GM19099 (cell line): ENCODE measurements around the gene NEK10.

ENCODE experiments used
- POLR2A ChIP-seq: IDR thresholded peaks from 3 replicates; pipeline ENCODE4 v1.6.1; 2011; ENCODE audit warnings: low read depth; ENCODE audit not compliant: insufficient read length; ENCODE audit errors: extremely low read depth

Gene NEK10, protein sequence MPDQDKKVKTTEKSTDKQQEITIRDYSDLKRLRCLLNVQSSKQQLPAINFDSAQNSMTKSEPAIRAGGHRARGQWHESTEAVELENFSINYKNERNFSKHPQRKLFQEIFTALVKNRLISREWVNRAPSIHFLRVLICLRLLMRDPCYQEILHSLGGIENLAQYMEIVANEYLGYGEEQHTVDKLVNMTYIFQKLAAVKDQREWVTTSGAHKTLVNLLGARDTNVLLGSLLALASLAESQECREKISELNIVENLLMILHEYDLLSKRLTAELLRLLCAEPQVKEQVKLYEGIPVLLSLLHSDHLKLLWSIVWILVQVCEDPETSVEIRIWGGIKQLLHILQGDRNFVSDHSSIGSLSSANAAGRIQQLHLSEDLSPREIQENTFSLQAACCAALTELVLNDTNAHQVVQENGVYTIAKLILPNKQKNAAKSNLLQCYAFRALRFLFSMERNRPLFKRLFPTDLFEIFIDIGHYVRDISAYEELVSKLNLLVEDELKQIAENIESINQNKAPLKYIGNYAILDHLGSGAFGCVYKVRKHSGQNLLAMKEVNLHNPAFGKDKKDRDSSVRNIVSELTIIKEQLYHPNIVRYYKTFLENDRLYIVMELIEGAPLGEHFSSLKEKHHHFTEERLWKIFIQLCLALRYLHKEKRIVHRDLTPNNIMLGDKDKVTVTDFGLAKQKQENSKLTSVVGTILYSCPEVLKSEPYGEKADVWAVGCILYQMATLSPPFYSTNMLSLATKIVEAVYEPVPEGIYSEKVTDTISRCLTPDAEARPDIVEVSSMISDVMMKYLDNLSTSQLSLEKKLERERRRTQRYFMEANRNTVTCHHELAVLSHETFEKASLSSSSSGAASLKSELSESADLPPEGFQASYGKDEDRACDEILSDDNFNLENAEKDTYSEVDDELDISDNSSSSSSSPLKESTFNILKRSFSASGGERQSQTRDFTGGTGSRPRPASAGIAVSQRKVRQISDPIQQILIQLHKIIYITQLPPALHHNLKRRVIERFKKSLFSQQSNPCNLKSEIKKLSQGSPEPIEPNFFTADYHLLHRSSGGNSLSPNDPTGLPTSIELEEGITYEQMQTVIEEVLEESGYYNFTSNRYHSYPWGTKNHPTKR

GRCh38 chr3:27368831-27369607 lies at the start of gene NEK10:
NEK10 (minus strand) TSS chr3:27369383; CDS start chr3:27352882, 16,501 bp downstream.
- no peak for TF ChIP-seq POLR2A

GRCh38 chr3:27415202-27415601 lies 46.0 kb upstream of the NEK10 start:
- TF ChIP-seq POLR2A: no peak

DNA sequence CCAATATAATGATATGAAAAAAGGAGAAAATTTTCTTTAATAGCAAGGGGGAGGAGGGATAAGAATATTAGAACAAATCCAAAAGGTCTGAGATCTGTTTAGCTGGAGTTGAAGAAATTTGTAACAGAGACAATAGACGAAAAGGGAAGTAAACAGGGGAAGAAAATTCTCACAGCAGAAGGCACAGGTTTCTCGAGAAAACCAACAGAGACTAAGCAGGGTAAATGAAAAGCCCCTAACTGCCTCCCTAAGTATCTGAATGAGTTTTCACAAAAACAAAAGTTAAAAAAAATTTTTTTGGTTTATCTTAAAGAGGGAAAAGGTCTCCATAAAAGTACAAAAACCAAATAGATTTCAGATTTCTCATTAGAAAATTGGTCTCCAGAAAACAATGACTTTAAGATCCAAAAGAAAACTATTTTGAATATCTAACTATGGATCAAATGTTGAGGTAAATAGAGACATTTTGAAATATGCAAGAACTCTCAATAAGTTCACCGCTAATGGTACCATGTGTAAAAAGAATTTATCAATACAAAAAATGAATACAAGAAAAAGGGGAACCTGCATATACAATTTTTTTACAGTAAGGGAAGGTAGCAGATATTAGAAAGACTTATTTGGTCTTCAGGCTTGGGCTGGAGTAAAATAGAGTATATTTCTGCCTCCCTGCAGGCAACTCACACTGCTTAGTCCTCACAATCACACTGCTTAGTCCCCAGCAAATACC lies 23.9 kb upstream of the NEK10 start:
- no peak for TF ChIP-seq POLR2A

- TF ChIP-seq POLR2A: no peak
Observed at GRCh38 chr3:27391796-27392195, 22.6 kb upstream of the NEK10 start.

DNA sequence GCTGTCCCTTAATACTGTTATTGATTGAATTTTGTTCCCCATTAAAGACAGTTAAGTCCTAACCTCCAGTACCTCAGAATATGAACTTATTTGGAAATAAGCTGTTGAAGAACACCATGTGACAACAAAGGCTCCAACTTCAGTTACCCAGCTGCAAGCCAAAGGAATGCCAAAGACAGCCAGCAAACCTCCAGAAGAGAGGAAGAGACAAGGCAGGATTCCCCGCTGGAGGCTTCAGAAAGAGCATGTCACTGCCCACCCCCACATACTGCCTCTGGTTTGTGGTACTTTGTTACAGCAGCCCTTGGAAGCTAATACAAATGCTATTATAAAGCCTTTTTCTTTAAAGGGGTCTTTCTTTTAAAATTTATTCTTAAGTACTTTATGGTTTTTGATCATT lies 18.4 kb upstream of the NEK10 start:
- TF ChIP-seq POLR2A: no peak

DNA sequence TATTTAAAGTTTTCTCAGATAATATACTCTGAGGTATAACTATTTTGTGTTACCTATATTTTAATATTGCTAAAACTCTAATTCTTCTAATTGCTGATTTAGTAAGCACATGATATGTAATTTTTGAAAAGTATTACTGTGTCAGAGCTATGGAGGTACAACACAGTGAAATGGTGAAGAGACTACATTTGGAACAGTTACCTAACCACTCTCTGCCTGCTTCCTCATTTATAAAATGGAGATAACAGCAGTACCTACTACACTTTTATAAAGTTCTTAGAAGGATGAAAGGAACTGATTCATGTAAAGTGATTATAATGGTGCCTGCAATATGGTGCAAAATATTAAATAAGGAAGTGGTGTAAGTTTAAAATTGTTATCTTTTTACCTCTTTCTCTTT lies 16.3 kb upstream of the NEK10 start:
- no peak for TF ChIP-seq POLR2A

GRCh38 chr3:27384191-27384590 lies 15.0 kb upstream of the NEK10 start:
- no peak for TF ChIP-seq POLR2A

DNA sequence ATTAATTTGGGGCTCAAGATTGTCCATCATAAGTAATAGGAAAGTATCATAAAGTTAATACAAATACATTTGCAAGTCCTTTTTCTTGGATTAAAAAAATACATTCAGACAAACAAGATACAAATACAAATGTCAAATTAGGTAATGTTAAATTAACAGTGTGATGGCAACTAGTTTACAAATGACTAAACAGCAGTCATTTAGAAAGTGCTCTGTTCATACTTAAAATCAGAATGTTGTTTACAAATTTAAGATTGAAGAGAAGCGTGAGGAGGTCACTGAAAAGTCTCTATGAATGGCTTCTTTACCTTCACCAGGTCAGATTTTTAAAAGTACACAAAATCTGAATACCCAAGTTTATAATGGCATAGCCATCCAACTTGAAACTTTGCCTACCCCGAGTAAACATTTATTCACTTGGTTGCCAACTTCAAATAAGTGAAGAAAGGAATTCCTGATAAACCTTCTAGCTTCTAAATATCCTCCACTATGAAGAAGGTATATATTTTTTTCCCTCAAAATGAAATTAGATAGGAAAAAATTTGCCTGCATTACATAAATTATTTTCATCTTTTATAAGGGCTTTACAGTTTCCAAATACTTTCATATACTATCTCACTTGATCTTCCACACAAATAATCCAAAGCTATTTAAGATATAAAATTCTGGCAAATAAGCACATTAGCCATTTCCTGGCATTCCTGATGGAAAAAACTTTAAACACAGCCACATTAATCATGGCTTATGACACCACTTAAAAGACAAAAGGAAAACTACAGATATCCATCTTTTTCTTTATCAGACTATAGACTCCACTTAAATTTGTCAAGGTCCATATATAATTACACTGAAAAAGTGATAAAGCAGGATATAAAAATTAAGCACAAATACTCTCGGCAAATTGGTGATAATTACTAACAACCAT lies 11.5 kb upstream of the NEK10 start:
- TF ChIP-seq POLR2A: no peak

DNA sequence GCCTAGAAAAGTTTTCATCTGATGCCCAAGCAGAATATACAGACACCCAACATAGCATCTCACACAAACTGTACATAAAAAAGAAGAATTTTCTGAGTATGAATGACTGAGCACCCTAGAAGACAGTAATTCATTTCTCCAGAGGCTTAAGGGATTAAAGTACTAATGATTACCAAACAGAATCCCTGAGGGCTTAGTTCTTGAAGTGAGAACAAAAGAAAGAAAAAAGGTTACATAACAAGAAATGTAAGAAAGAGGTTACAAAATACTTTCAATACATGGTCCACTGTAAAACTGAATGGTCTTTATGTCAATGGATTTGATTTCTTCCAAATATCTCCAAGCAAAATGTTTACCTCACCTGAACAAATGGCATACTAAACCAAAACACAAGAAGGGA lies 9.1 kb upstream of the NEK10 start:
- TF ChIP-seq POLR2A: no peak

- TF ChIP-seq POLR2A: no peak
Observed at GRCh38 chr3:27376109-27376772, 7.1 kb upstream of the NEK10 start.

DNA sequence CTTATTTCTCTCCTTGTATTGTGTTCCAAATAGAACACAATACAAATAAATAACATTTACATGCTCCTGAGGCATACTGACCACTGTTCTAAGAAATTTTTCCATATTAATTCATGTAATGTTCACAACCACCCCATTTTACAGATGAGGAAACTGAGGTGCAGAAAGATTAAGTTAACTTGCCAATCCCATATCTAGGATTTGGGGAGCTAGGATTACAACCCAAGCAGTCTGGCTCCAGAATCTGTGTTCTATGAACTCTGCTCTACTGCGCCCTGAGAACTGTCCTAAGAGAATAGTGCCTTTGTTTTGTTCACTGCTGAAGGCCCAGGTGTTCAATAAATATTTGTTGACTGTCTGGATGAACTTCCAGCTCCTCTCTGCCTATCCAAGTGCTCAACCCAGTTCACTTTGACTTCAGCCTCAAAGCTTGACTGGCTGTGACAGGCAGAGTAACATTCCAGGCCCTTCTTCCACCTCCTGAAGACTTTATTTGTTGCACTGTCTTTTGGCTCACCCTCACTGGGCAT lies 3.1 kb downstream of the NEK10 start:
- no peak for TF ChIP-seq POLR2A
